GM18907 (cell line): ENCODE measurements around the gene UTS2R.
"Not testable (repeated sequence)": the region's sequence is repeated elsewhere in the genome, so short reads cannot be mapped to it uniquely, and the experiment has no call there.

Source experiments
- ATAC-seq: cut with Tn5 transposase; IDR thresholded peaks from one replicate; pipeline ENCODE4 v1.9.1; 2021; ENCODE audit warnings: mild to moderate bottlenecking, moderate library complexity; ENCODE audit not compliant: unreplicated experiment

Gene UTS2R

GRCh38 chr17:82374626-82375331, 3.2 kb downstream of the UTS2R start:
- ATAC-seq: no peak

GRCh38 chr17:82375359-82376041, 3.9 kb downstream of the UTS2R start:
- ATAC-seq: no peak

GRCh38 chr17:82376042-82376730, 4.6 kb downstream of the UTS2R start:
- no peak for ATAC-seq

GRCh38 chr17:82377294-82377693, 5.7 kb downstream of the UTS2R start:
- not testable (repeated sequence) for ATAC-seq

- no peak for ATAC-seq
Measured at GRCh38 chr17:82377924-82378740, 6.6 kb downstream of the UTS2R start.

- ATAC-seq: no peak
Measured at GRCh38 chr17:82378741-82379021, 7.1 kb downstream of the UTS2R start.

GRCh38 chr17:82380860-82381702, 9.5 kb downstream of the UTS2R start:
- no peak for ATAC-seq

GRCh38 chr17:82381703-82382009, 10.1 kb downstream of the UTS2R start:
- ATAC-seq: not testable (repeated sequence)

GRCh38 chr17:82382220-82382932, 10.8 kb downstream of the UTS2R start:
- not testable (repeated sequence) for ATAC-seq

- no peak for ATAC-seq
Measured at GRCh38 chr17:82382933-82383255, 11.3 kb downstream of the UTS2R start.

GRCh38 chr17:82383411-82383810, 11.8 kb downstream of the UTS2R start:
- no peak for ATAC-seq

- no peak for ATAC-seq
Measured at GRCh38 chr17:82384051-82384729, 12.6 kb downstream of the UTS2R start.

GRCh38 chr17:82384730-82385481, 13.3 kb downstream of the UTS2R start:
- ATAC-seq: no peak

- ATAC-seq: no peak
Measured at GRCh38 chr17:82385559-82386254, 14.1 kb downstream of the UTS2R start.

GRCh38 chr17:82386255-82386831, 14.8 kb downstream of the UTS2R start:
- ATAC-seq: no peak

GRCh38 chr17:82386881-82387704, 15.5 kb downstream of the UTS2R start:
- no peak for ATAC-seq

GRCh38 chr17:82387705-82388106, 16.1 kb downstream of the UTS2R start:
- no peak for ATAC-seq
